Measurements from ENCODE around the gene LY9.

The LY9 gene

DNA sequence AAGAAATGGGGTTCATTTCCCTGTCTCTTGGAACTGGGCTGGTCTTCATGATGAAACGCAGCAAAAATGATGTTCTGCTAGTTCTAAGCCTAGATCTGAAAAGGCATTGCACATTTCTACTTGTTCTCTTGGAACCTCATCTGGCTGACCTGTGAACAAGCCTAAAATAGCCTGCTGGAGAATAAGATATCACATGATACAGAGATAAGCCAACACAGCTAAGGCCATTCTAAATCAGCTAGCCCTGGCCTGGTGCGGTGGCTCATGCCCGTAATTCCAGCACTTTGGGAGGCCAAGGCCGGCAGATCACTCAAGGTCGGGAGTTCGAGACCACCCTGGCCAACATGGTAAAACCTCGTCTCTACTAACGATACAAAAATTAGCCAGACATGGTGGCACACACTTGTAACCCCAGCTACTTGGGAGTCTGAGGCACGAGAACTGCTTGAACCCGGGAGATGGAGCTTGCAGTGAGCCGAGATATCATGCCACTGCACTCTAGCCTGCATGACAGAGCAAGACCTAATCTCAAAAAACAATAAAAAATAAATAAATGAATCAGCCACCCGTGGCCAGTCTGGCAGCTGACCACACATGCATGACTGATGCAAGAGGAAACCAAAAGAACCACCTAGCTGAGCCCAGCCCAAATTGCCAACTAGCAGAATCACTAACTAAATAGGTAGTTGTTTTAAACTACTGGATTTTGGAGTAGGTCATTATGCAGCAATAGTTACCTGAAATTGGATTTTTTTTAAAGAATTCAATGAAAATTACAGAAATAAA is 48.7 kb downstream of the LY9 start:
- peaks cover 96% of the 10 kb centered on the region for H3K79me2 ChIP-seq (ENCODE audit: insufficient read depth, low read length)
- 0 out of 2 replicates have a peak, but pooled peaks cover 4% of the 10 kb centered on the region for H3F3A ChIP-seq (ENCODE audit: low read depth)
- no peaks in the 10 kb centered on the region for H3K9me3 ChIP-seq (ENCODE audit: insufficient read depth, low read depth, low read length)
- no peak overlapping the region for H2AFZ ChIP-seq (ENCODE audit: low read length)
- H4K20me1 ChIP-seq (ENCODE audit: insufficient read depth, low read length, poor library complexity, severe bottlenecking) = peaks cover 6% of the 10 kb centered on the region
- H3K36me3 ChIP-seq (ENCODE audit: insufficient read depth, low read length) = peaks cover 29% of the 10 kb centered on the region; the same call in 1 of the 2 replicates
- H3K4me2 ChIP-seq (ENCODE audit: low read depth, low read length, poor library complexity, severe bottlenecking) = peak overlapping the region; percentile 56
- TF ChIP-seq EZH2phosphoT487 (IDR thresholded peaks at IDR 0.05; ENCODE audit: borderline replicate concordance) = no peak
- peak overlapping the region; percentile 57 for H3K9ac ChIP-seq (ENCODE audit: low read depth, low read length, poor library complexity, severe bottlenecking)
- H3K4me3 ChIP-seq (ENCODE audit: low read length, poor library complexity, severe bottlenecking) = peak overlapping the region; percentile 15
- H3K4me1 ChIP-seq (ENCODE audit: insufficient read depth, low read length, poor library complexity, severe bottlenecking) = peaks cover 75% of the 10 kb centered on the region
- no peaks in the 10 kb centered on the region for H3K9me2 ChIP-seq (replicated peaks; ENCODE audit: low read depth, low read length)
- H3K27me3 ChIP-seq (ENCODE audit: insufficient read depth, low read length, poor library complexity, severe bottlenecking) = no peaks in the 10 kb centered on the region

DNA sequence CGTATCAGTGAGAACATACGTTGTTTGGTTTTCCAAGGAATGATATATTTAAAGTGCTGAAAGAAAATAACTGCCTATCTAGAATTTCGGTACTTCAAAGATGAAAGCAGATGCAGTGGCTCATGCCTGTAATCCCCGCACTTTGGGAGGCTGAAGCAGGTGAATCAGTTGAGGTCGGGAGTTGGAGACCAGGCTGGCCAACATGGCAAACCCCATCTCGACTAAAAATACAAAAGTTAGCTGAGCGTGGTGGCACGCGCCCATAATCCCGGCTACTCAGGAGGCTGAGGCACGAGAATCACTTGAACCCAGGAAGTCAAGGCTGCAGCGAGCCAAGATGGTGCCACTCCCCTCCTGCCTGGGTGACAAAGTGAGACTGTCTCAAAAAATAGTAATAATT is 50.3 kb downstream of the LY9 start:
- Histone ChIP-seq H3K9ac (ENCODE audit: low read depth, low read length, poor library complexity, severe bottlenecking) (no peak overlapping the region), H3K79me2 (ENCODE audit: insufficient read depth, low read length) (peaks cover 97% of the 10 kb centered on the region), H3F3A (ENCODE audit: low read depth) (0 out of 2 replicates have a peak, but pooled peaks cover 4% of the 10 kb centered on the region), H3K4me3 (ENCODE audit: low read length, poor library complexity, severe bottlenecking) (no peak overlapping the region), H3K9me2 (replicated peaks; ENCODE audit: low read depth, low read length) (no peaks in the 10 kb centered on the region), H4K20me1 (ENCODE audit: insufficient read depth, low read length, poor library complexity, severe bottlenecking) (peaks cover 9% of the 10 kb centered on the region), H2AFZ (ENCODE audit: low read length) (no peak overlapping the region), H3K27me3 (ENCODE audit: insufficient read depth, low read length, poor library complexity, severe bottlenecking) (no peaks in the 10 kb centered on the region), H3K4me2 (ENCODE audit: low read depth, low read length, poor library complexity, severe bottlenecking) (no peak overlapping the region), H3K9me3 (ENCODE audit: insufficient read depth, low read depth, low read length) (no peaks in the 10 kb centered on the region), H3K36me3 (ENCODE audit: insufficient read depth, low read length) (peaks cover 16% of the 10 kb centered on the region; the same call in 1 of the 2 replicates), H3K4me1 (ENCODE audit: insufficient read depth, low read length, poor library complexity, severe bottlenecking) (peaks cover 77% of the 10 kb centered on the region)
- TF ChIP-seq, protein P1, sequence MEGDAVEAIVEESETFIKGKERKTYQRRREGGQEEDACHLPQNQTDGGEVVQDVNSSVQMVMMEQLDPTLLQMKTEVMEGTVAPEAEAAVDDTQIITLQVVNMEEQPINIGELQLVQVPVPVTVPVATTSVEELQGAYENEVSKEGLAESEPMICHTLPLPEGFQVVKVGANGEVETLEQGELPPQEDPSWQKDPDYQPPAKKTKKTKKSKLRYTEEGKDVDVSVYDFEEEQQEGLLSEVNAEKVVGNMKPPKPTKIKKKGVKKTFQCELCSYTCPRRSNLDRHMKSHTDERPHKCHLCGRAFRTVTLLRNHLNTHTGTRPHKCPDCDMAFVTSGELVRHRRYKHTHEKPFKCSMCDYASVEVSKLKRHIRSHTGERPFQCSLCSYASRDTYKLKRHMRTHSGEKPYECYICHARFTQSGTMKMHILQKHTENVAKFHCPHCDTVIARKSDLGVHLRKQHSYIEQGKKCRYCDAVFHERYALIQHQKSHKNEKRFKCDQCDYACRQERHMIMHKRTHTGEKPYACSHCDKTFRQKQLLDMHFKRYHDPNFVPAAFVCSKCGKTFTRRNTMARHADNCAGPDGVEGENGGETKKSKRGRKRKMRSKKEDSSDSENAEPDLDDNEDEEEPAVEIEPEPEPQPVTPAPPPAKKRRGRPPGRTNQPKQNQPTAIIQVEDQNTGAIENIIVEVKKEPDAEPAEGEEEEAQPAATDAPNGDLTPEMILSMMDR (conservative IDR thresholded peaks at IDR 0.05; ENCODE audit: low read length) = no peak
- TF ChIP-seq EZH2phosphoT487 (IDR thresholded peaks at IDR 0.05; ENCODE audit: borderline replicate concordance) = no peak

DNA sequence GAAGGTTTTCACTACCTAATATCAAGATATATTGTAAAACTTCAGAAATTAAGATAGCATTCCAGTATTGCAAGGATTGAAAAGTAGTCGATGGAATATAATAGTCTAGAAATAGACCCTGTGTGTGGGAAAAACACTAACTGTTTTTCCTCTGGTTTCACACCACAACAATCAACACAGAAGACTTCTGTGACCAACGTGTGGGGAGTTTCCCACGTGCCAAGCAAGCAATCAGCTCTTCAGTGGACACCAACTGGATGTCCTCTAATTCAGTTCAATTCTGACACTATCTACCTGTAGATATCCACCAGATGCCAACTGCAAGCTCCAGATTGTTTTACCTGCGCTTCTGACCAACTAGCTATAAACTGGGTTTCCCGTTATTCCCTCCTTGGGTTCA is 54.6 kb downstream of the LY9 start:
- Histone ChIP-seq H4K20me1 (ENCODE audit: insufficient read depth, low read length, poor library complexity, severe bottlenecking) (peaks cover 9% of the 10 kb centered on the region), H3K4me1 (ENCODE audit: insufficient read depth, low read length, poor library complexity, severe bottlenecking) (peaks cover 63% of the 10 kb centered on the region), H3K4me2 (ENCODE audit: low read depth, low read length, poor library complexity, severe bottlenecking) (peak overlapping the region; percentile 41), H3K9ac (ENCODE audit: low read depth, low read length, poor library complexity, severe bottlenecking) (no peak overlapping the region), H3K36me3 (ENCODE audit: insufficient read depth, low read length) (peaks cover 10% of the 10 kb centered on the region; the same call in 1 of the 2 replicates), H2AFZ (ENCODE audit: low read length) (no peak overlapping the region), H3K27me3 (ENCODE audit: insufficient read depth, low read length, poor library complexity, severe bottlenecking) (no peaks in the 10 kb centered on the region), H3K9me3 (ENCODE audit: insufficient read depth, low read depth, low read length) (0 out of 2 replicates have a peak, but pooled peaks cover 3% of the 10 kb centered on the region), H3K9me2 (replicated peaks; ENCODE audit: low read depth, low read length) (no peaks in the 10 kb centered on the region), H3F3A (ENCODE audit: low read depth) (peaks cover 11% of the 10 kb centered on the region; the same call in 1 of the 2 replicates), H3K79me2 (ENCODE audit: insufficient read depth, low read length) (peaks cover 95% of the 10 kb centered on the region), H3K4me3 (ENCODE audit: low read length, poor library complexity, severe bottlenecking) (peak overlapping the region; percentile 45)
- TF ChIP-seq EZH2phosphoT487 (IDR thresholded peaks at IDR 0.05; ENCODE audit: borderline replicate concordance) = no peak
- TF ChIP-seq, protein P1 (conservative IDR thresholded peaks at IDR 0.05; ENCODE audit: low read length) = no peak

Data from Loucy (cell line).